ENCODE data around the gene GRHL3. TPM values are rescaled to one million over a fixed set of nuclear protein-coding genes. Genes with fewer than 3 reads are reported as not detected.

GRHL3 gene
- total and polyA plus RNA-seq, 4 donors: 0.07 to 0.09 (median 0.09) TPM

DNA sequence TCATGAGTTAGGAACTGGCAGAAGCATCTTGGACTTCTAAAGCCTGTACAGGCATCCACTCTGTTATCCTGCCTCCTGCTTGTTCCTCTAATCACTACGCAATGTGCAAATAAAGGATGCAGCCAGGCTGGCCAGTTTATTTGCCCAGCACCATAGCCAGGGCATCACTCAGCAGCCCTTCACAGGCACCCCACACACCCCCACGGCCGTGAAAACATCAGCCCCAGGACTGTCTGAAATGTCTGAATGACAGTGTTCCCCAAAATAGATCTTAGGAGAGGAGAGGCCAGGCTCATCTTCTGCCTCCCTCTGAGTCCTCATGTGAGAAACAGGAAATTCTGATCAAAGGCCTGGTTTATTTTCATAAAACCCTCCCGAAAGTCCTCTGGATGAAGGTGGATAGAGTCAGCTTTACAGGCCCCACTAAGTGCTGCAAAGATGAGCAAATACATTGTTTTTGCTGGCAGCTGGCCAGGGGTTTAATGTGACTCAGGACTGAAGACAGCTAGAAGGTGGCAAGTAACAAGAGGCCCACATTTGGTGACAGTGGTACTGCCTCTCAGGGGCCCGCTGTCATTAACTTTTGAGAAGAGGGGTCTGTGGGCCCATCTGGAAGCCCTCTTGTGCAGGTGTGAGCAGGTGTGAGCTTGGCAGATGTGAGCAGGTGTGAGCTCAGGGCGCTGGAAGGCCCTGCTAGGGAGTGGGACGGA, 32.9 kb downstream of the GRHL3 start:
- no peak overlapping the region for H3K9ac ChIP-seq (ENCODE audit: low read depth in 1 of 2, low read length in 2 of 2)
- no peaks in the 10 kb centered on the region for H3K4me1 ChIP-seq (ENCODE audit: control insufficient read depth in 4 of 4, insufficient read depth in 4 of 4, low read length in 3 of 4)
- H3K4me3 ChIP-seq (ENCODE audit: low read depth in 1 of 3, low read length in 3 of 3): no peak overlapping the region
- no peak for DNase-seq (ENCODE audit: low spot score)
- TF ChIP-seq GABPA (IDR thresholded peaks at IDR 0.05 in 1 of 2, conservative IDR thresholded peaks at IDR 0.05 in 1 of 2) (no peak), EGR1 (IDR thresholded peaks at IDR 0.05; ENCODE audit: low read depth in 2 of 2) (no peak), TAF1 (conservative IDR thresholded peaks at IDR 0.05) (no peak), HNF4A (conservative IDR thresholded peaks at IDR 0.05) (no peak), MAX (IDR thresholded peaks at IDR 0.05) (no peak), HNF4G (IDR thresholded peaks at IDR 0.05) (no peak)
- 86% methylated on average over 7 of the region's 7 CpGs for WGBS
- H3K9me3 ChIP-seq (ENCODE audit: control insufficient read depth in 4 of 4, low read length in 3 of 4): no peaks in the 10 kb centered on the region
- no peaks in the 10 kb centered on the region for H3K36me3 ChIP-seq (ENCODE audit: control insufficient read depth in 4 of 4, insufficient read depth in 3 of 4, low read depth in 1 of 4, low read length in 3 of 4)
- no peak overlapping the region for H3K27ac ChIP-seq (ENCODE audit: low read depth in 1 of 2, low read length in 2 of 2)
- no peaks in the 10 kb centered on the region for H3K27me3 ChIP-seq (ENCODE audit: control insufficient read depth in 4 of 4, insufficient read depth in 4 of 4, low read length in 3 of 4)

GRCh38 chr1:24353292-24353891, 34.2 kb downstream of the GRHL3 start:
- Histone ChIP-seq H3K4me3 (ENCODE audit: low read depth in 1 of 3, low read length in 3 of 3) (no peak overlapping the region), H3K36me3 (ENCODE audit: control insufficient read depth in 4 of 4, insufficient read depth in 3 of 4, low read depth in 1 of 4, low read length in 3 of 4) (peaks cover 0 to 4% (median 0%) of the 10 kb centered on the region in 4 donors), H3K9ac (ENCODE audit: low read depth in 1 of 2, low read length in 2 of 2) (no peak overlapping the region), H3K9me3 (ENCODE audit: control insufficient read depth in 4 of 4, low read length in 3 of 4) (no peaks in the 10 kb centered on the region), H3K27me3 (ENCODE audit: control insufficient read depth in 4 of 4, insufficient read depth in 4 of 4, low read length in 3 of 4) (no peaks in the 10 kb centered on the region), H3K4me1 (ENCODE audit: control insufficient read depth in 4 of 4, insufficient read depth in 4 of 4, low read length in 3 of 4) (no peaks in the 10 kb centered on the region), H3K27ac (ENCODE audit: low read depth in 1 of 2, low read length in 2 of 2) (no peak overlapping the region)
- TF ChIP-seq GABPA (IDR thresholded peaks at IDR 0.05 in 1 of 2, conservative IDR thresholded peaks at IDR 0.05 in 1 of 2) (no peak), HNF4A (conservative IDR thresholded peaks at IDR 0.05) (no peak), YY1 (IDR thresholded peaks at IDR 0.05) (no peak), HNF4G (IDR thresholded peaks at IDR 0.05) (no peak), ZBTB33 (IDR thresholded peaks at IDR 0.05) (no peak), TAF1 (conservative IDR thresholded peaks at IDR 0.05) (no peak), EGR1 (IDR thresholded peaks at IDR 0.05; ENCODE audit: low read depth in 2 of 2) (no peak), FOXA1 (IDR thresholded peaks at IDR 0.05) (no peak), SP1 (IDR thresholded peaks at IDR 0.05) (no peak), RAD21 (IDR thresholded peaks at IDR 0.05) (no peak)
- TF ChIP-seq, protein P1, sequence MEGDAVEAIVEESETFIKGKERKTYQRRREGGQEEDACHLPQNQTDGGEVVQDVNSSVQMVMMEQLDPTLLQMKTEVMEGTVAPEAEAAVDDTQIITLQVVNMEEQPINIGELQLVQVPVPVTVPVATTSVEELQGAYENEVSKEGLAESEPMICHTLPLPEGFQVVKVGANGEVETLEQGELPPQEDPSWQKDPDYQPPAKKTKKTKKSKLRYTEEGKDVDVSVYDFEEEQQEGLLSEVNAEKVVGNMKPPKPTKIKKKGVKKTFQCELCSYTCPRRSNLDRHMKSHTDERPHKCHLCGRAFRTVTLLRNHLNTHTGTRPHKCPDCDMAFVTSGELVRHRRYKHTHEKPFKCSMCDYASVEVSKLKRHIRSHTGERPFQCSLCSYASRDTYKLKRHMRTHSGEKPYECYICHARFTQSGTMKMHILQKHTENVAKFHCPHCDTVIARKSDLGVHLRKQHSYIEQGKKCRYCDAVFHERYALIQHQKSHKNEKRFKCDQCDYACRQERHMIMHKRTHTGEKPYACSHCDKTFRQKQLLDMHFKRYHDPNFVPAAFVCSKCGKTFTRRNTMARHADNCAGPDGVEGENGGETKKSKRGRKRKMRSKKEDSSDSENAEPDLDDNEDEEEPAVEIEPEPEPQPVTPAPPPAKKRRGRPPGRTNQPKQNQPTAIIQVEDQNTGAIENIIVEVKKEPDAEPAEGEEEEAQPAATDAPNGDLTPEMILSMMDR (IDR thresholded peaks at IDR 0.05; ENCODE audit: low read depth, low read length, missing input control): no peak
- TF ChIP-seq, protein P2, sequence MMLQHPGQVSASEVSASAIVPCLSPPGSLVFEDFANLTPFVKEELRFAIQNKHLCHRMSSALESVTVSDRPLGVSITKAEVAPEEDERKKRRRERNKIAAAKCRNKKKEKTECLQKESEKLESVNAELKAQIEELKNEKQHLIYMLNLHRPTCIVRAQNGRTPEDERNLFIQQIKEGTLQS (IDR thresholded peaks at IDR 0.05): no peak
- WGBS: 94% methylated on average over 4 of the region's 4 CpGs
- no peak for DNase-seq (ENCODE audit: low spot score)
